ENCODE results near the gene ATP8A2. TPM values are rescaled to one million over a fixed set of nuclear protein-coding genes. Genes with fewer than 3 reads are reported as not detected.
"Not testable (repeated sequence)": the region's sequence is repeated elsewhere in the genome, so short reads cannot be mapped to it uniquely, and the experiment has no call there.

Gene ATP8A2
- total RNA-seq, 2 experiments from 2014 or later, result not detected

GRCh38 chr13:25352806-25353205, 19.0 kb upstream of the ATP8A2 start:
- H3K4me1 ChIP-seq (ENCODE audit: insufficient read depth, low read length, poor library complexity, severe bottlenecking), result no peaks in the 10 kb centered on the region
- H3K9me2 ChIP-seq (ENCODE audit: insufficient read depth, low read length), result no peaks in the 10 kb centered on the region
- DNase-seq (ENCODE audit: low spot score), result no peak
- no peak overlapping the region for H3K4me2 ChIP-seq (ENCODE audit: low read length)
- intact Hi-C loops (cut with micrococcal nuclease; ENCODE audit: unreplicated experiment), result no loop called here
- no peaks in the 10 kb centered on the region for H3K79me2 ChIP-seq (ENCODE audit: insufficient read depth, low read depth, low read length)
- H2AFZ ChIP-seq (ENCODE audit: low read length), result no peak overlapping the region
- H3K4me3 ChIP-seq (ENCODE audit: low read depth, low read length, poor library complexity, severe bottlenecking), result no peak overlapping the region
- POLR2A ChIA-PET, result no interaction called here
- CTCF ChIA-PET (ENCODE audit: unreplicated experiment), result no interaction called here
- no peak overlapping the region for H3K27ac ChIP-seq (ENCODE audit: low read depth, low read length, poor library complexity, severe bottlenecking)
- H3K36me3 ChIP-seq (ENCODE audit: insufficient read depth, low read length), result no peaks in the 10 kb centered on the region
- no peaks in the 10 kb centered on the region for H4K20me1 ChIP-seq (ENCODE audit: insufficient read depth, low read length)
- no peaks in the 10 kb centered on the region for H3K9me3 ChIP-seq (ENCODE audit: low read length)
- TF ChIP-seq EZH2phosphoT487 (IDR thresholded peaks at IDR 0.05; ENCODE audit: borderline replicate concordance, low read depth, low read length) (no peak), CTCF (conservative IDR thresholded peaks at IDR 0.05; ENCODE audit: low read length) (no peak)
- BruUV-seq (replicated peaks), result no TSS peak

GRCh38 chr13:25353344-25353743, 18.4 kb upstream of the ATP8A2 start:
- no TSS peak for BruUV-seq (replicated peaks)
- Histone ChIP-seq H3K36me3 (ENCODE audit: insufficient read depth, low read length) (no peaks in the 10 kb centered on the region), H3K27ac (ENCODE audit: low read depth, low read length, poor library complexity, severe bottlenecking) (no peak overlapping the region), H3K4me1 (ENCODE audit: insufficient read depth, low read length, poor library complexity, severe bottlenecking) (no peaks in the 10 kb centered on the region), H3K9me3 (ENCODE audit: low read length) (no peaks in the 10 kb centered on the region), H3K9me2 (ENCODE audit: insufficient read depth, low read length) (no peaks in the 10 kb centered on the region), H2AFZ (ENCODE audit: low read length) (no peak overlapping the region), H3K79me2 (ENCODE audit: insufficient read depth, low read depth, low read length) (no peaks in the 10 kb centered on the region), H3K4me2 (ENCODE audit: low read length) (no peak overlapping the region), H4K20me1 (ENCODE audit: insufficient read depth, low read length) (no peaks in the 10 kb centered on the region), H3K4me3 (ENCODE audit: low read depth, low read length, poor library complexity, severe bottlenecking) (no peak overlapping the region)
- no peak for DNase-seq (ENCODE audit: low spot score)
- intact Hi-C loops (cut with micrococcal nuclease; ENCODE audit: unreplicated experiment), result no loop called here
- TF ChIP-seq EZH2phosphoT487 (IDR thresholded peaks at IDR 0.05; ENCODE audit: borderline replicate concordance, low read depth, low read length) (no peak), CTCF (conservative IDR thresholded peaks at IDR 0.05; ENCODE audit: low read length) (no peak)
- CTCF ChIA-PET (ENCODE audit: unreplicated experiment), result no interaction called here
- POLR2A ChIA-PET, result no interaction called here

- H3K4me1 ChIP-seq (ENCODE audit: insufficient read depth, low read length, poor library complexity, severe bottlenecking), result no peaks in the 10 kb centered on the region
- TF ChIP-seq CTCF (conservative IDR thresholded peaks at IDR 0.05; ENCODE audit: low read length), result no peak
- TF ChIP-seq EZH2phosphoT487 (IDR thresholded peaks at IDR 0.05; ENCODE audit: borderline replicate concordance, low read depth, low read length), result no peak
- DNase-seq (ENCODE audit: low spot score), result no peak
- ChIA-PET POLR2A (no interaction called here), CTCF (ENCODE audit: unreplicated experiment) (no interaction called here)
- H3K9me2 ChIP-seq (ENCODE audit: insufficient read depth, low read length), result no peaks in the 10 kb centered on the region
- H3K4me2 ChIP-seq (ENCODE audit: low read length), result no peak overlapping the region
- intact Hi-C loops (cut with micrococcal nuclease; ENCODE audit: unreplicated experiment), result no loop called here
- no peak overlapping the region for H3K4me3 ChIP-seq (ENCODE audit: low read depth, low read length, poor library complexity, severe bottlenecking)
- BruUV-seq (replicated peaks), result no TSS peak
- H3K9me3 ChIP-seq (ENCODE audit: low read length), result no peaks in the 10 kb centered on the region
- H3K36me3 ChIP-seq (ENCODE audit: insufficient read depth, low read length), result no peaks in the 10 kb centered on the region
- H3K27ac ChIP-seq (ENCODE audit: low read depth, low read length, poor library complexity, severe bottlenecking), result no peak overlapping the region
- no peak overlapping the region for H2AFZ ChIP-seq (ENCODE audit: low read length)
- no peaks in the 10 kb centered on the region for H4K20me1 ChIP-seq (ENCODE audit: insufficient read depth, low read length)
- H3K79me2 ChIP-seq (ENCODE audit: insufficient read depth, low read depth, low read length), result no peaks in the 10 kb centered on the region
These were observed 17.4 kb upstream of the ATP8A2 start for GRCh38 chr13:25354377-25354776.

GRCh38 chr13:25360443-25360842, 11.3 kb upstream of the ATP8A2 start:
- H2AFZ ChIP-seq (ENCODE audit: low read length); H4K20me1 ChIP-seq (ENCODE audit: insufficient read depth, low read length); H3K9me3 ChIP-seq (ENCODE audit: low read length); POLR2A ChIA-PET; intact Hi-C loops (cut with micrococcal nuclease; ENCODE audit: unreplicated experiment); H3K9me2 ChIP-seq (ENCODE audit: insufficient read depth, low read length); DNase-seq (ENCODE audit: low spot score); CTCF ChIA-PET (ENCODE audit: unreplicated experiment); H3K79me2 ChIP-seq (ENCODE audit: insufficient read depth, low read depth, low read length); H3K4me3 ChIP-seq (ENCODE audit: low read depth, low read length, poor library complexity, severe bottlenecking); BruUV-seq (replicated peaks); H3K4me1 ChIP-seq (ENCODE audit: insufficient read depth, low read length, poor library complexity, severe bottlenecking); H3K36me3 ChIP-seq (ENCODE audit: insufficient read depth, low read length); H3K4me2 ChIP-seq (ENCODE audit: low read length); H3K27ac ChIP-seq (ENCODE audit: low read depth, low read length, poor library complexity, severe bottlenecking): not testable (repeated sequence)

All from OCI-LY7 (cell line).